GM21381 (cell line): Measurements from ENCODE around the gene ABHD11.
"Not testable (repeated sequence)": the region's sequence is repeated elsewhere in the genome, so short reads cannot be mapped to it uniquely, and the experiment has no call there.

Experiments used
- ATAC-seq: cut with Tn5 transposase; IDR thresholded peaks from one replicate; pipeline ENCODE4 v1.9.1; 2021; ENCODE audit warnings: mild to moderate bottlenecking, moderate library complexity; ENCODE audit not compliant: unreplicated experiment

The ABHD11 gene, protein sequence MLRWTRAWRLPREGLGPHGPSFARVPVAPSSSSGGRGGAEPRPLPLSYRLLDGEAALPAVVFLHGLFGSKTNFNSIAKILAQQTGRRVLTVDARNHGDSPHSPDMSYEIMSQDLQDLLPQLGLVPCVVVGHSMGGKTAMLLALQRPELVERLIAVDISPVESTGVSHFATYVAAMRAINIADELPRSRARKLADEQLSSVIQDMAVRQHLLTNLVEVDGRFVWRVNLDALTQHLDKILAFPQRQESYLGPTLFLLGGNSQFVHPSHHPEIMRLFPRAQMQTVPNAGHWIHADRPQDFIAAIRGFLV

GRCh38 chr7:73738612-73739386 lies at the start of gene ABHD11:
Gene ABHD11, minus strand, starts transcription at chr7:73738802. Its CDS starts 32 bp downstream, at chr7:73738770.
- peak; percentile 88 for ATAC-seq

GRCh38 chr7:73787786-73788048 lies 49.1 kb upstream of the ABHD11 start:
- not testable (repeated sequence) for ATAC-seq

GRCh38 chr7:73786588-73786987 lies 48.0 kb upstream of the ABHD11 start:
- no peak for ATAC-seq

DNA sequence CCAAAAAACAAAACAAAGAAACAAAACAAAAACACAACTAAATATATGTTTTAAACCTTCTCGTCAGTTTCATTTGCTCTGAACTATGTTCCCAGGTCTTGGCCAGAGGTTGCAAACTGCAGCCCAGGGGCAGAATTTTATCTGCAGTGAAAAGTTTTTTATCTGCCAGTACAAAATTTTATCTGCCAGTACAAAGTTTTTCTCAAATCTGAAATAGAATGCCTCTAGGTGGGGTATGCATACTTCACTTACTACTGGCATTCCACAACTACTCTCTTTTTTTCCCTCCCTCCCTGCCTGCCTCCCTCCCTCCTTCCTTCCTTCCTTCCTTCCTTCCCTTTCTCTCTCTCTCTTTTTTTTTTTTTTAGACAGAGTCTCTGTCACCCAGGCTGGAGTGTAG lies 40.9 kb upstream of the ABHD11 start:
- no peak for ATAC-seq

- ATAC-seq, result no peak
These were observed 40.3 kb upstream of the ABHD11 start for GRCh38 chr7:73778801-73779389.

- ATAC-seq, result no peak
These were observed 36.3 kb upstream of the ABHD11 start for GRCh38 chr7:73774923-73775322.

GRCh38 chr7:73773700-73774517 lies 35.3 kb upstream of the ABHD11 start:
- no peak for ATAC-seq

DNA sequence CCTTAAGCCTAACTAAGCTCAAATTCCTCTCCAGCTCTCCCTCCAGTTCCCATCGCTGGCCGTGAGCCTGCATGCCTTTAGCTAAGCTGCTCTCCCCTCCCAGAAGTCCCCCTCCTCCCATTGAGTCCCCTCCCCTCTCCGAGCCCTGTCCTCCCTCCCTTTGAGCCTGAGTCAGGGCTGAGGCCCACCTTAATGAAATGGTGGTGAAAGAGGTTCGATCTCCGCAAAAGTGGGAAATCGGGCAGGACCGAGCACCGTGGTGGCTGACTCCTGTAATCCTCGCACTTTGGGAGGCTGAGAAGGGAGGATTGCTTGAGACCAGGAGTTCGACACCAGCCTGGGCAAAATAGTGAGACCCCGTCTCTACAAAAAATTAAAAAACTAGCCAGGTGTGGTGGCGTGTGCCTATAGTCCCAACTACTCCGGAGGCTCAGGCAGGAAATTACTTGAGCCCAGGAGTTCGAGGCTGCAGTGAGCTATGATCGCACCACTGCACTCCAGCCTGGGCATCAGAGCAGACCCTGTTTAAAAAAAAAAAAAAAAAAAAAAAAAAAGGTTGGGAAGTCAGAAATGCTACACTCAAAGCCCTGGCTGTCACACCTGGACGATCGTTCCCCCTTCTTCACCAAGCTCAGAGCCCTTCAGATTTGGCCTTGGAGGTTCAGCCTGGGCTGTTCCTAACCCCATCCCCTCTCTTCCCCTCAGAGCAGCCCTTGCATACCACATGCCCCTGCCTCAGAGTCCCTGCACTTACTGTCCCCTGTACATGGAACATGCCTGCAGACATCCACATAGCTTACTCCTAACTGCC lies 32.5 kb upstream of the ABHD11 start:
- ATAC-seq, result no peak

GRCh38 chr7:73770002-73770859 lies 31.6 kb upstream of the ABHD11 start, which contains the start of gene CLDN3:
Gene CLDN3, minus strand, starts transcription at chr7:73770270. Its CDS starts 221 bp downstream, at chr7:73770049.
- ATAC-seq, result no peak

DNA sequence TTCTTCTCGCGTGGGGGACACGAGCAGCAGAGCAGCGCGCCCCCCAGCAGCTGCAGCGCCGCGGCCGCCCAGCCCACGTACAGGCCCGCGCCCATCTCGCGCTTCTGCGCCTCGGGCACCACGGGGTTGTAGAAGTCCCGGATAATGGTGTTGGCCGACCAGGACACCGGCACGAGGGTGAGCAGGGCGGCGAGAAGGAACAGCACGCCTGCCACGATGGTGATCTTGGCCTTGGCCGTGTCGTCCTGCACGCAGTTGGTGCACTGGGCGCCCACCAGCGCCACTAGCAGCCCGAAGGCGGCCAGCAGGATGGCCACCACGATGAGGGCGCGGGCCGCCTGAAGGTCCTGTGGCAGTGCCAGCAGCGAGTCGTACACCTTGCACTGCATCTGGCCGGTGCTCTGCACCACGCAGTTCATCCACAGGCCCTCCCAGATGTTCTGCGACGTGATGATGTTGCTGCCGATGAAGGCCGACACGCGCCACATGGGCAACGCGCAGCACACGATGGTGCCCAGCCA lies 30.9 kb upstream of the ABHD11 start:
- no peak for ATAC-seq

DNA sequence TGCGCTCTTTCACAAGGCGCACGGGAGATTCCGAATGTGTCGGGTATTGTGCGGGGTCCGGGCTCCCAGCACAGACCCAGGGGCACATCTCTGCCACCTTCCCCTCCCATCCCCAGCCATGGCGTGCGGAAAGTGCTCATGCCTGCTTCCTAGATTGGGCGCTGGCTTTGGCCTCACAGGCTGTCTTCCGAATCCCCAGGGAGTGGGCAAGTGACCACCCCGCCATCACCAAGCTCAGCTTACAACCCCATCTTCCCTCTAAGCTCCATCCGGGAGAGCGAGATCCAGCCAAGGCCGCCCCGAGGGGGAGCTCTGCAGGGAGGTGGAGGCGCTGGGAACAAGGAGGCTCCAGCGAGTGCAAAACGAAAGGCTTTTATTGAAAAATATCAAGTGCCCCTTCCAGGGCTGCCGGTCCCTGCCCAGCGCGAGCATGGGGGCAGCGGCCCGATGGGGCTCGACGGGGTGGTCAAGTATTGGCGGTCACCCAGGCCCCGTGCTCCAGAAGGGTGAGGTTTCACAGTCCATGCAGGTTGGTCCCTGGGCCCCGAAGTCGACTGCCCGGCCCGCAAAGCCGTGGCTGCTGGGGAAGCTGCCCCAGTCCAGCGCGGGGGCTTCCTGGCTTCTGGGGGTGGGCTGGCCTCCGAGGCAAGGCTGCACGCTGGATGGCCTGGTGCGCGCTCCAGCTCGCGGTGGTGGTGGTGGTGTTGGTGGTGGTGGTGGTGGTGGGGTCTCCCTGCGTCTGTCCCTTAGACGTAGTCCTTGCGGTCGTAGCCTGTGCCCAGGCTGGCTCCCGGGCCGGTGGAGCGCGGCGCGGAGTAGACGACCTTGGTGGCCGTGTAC lies 30.3 kb upstream of the ABHD11 start:
- ATAC-seq, result no peak

DNA sequence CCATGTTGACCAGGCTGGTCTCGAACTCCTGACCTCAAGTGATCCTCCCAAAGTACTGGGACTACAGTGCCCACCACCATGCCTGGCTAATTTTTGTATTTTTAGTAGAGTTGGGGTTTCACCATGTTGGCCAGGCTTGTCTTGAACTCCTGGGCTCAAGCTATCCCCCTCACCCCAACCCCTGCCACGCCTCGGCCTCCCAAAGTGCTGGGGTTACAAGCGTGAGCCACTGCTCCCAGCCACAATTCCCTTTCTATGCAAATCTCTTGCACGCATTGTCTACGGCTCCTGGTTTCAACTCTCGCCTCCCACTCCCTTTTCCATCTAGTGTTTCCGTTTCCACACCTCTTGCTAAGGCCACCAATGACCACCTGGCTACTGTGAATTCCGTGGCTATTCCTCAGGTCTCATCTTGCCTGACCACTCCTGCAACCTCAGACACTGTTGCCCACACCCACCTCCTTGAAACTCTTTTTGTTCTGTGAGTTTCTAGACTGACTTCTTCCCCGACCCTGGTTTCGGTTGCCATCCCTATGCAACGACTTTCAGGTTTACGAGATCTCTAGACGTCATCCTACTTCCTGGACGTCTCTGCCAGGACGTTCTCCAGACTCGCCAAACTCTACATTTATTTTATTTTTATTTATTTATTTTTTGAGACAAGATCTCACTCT lies 28.1 kb upstream of the ABHD11 start:
- no peak for ATAC-seq

- ATAC-seq, result no peak
These were observed 24.0 kb upstream of the ABHD11 start for GRCh38 chr7:73762659-73762999.

DNA sequence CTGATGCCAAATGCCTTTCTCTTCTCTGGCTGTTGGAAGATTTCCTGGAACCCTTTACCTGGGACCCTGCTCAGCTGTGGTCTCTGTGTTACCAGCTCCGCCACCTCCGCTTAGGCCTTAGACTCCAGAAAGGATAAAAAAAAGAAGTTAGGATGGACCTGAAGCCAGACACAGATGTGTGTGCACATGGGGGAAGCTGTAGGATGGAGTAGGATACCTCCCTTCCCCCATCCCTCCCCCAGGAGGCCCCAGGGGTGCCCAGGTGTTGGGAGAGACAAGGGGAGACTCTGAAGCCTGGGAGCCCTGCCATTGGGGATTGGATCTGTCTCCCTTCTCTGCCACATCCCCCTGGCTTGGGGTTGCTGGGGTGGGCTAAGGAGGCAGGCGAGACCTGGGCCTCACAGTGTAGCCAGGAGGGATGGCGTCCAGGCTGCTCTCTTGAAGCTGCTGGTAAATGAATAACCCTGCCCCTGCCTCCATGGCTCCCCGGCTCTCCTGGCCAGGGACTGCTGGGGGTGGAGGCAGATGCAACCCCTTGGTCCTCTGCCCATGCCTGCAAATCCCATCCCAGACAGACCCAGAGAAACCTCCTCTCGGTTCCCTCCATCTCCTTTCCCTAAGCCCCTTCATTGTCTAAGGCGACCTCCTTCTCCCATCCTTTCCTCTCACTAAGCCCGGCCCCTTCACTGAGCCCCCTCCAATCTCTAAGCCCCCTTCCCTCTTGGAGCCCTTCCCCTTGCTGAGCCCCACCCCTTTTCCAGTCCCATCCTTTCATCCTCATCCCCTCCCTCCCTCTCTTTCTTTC lies 23.5 kb upstream of the ABHD11 start:
- no peak for ATAC-seq

DNA sequence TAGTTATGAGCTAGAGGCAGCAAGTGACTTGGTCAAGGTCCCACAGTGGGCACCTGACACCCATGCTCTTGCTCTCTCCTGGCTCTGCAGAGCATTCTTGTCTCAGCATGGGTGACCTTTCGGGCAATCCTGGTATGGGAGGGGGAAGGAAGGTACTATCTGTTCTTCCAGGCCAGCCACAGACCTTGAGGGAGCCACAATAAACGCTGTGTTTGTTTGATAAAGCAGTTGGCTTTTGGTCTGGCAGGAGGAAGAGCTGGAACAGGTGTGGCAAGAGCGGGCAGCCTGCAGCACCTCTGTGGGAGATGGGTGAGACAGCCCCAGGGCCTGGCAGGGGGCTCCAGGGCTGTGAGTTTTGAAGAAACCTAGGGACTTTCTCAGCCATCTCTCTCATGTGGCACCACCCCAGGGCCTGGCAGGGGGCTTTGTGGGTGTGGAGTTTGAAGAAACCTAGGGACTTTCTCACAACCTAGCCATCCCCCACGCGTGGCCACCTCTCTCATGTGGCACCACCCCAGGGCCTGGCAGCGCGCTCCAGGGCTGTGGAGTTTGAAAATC lies 20.1 kb upstream of the ABHD11 start:
- no peak for ATAC-seq

- ATAC-seq, result no peak
These were observed 11.6 kb upstream of the ABHD11 start for GRCh38 chr7:73749931-73750776.
